ENCODE data around the gene TJP3.

The TJP3 gene

DNA sequence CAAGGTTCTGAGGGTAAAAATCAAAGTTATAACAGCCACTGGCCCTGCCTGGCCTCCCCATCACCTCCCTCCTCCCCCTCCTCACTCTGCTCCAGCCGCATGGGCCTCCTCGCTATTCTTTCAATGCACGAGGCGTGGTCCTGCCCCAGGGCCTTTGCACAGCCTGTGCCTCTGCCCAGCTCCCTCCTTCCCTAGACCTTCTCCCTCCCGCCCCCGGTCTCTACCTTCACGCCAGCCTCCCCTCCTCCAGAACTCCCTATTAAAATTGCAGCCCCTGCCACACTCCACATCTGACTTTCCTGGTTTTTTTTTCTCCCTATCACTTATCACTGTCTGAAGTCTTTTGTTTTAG lies 60.5 kb downstream of the TJP3 start:
- no peak for DNase-seq (ENCODE audit: low spot score)

DNA sequence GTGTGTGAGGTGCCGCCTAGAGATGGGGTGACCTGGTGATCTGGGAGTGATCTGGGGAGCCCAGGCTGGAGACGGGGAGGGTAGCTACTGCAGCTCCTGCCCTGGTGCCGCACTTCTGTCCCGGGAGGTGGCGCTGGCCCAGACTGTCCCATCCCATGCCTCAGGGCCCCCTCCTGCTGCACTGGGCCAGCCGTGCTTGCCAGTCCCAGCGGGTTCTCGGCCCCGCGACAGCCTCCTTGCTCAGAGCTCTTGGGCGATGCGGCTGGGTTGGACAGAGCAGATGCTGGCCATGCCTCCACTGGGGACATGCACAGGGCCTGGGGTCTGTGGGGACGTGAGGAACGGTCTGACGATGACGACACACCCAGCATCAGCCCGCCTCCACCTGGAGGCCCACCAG lies 61.3 kb downstream of the TJP3 start:
- no peak for DNase-seq (ENCODE audit: low spot score)

DNA sequence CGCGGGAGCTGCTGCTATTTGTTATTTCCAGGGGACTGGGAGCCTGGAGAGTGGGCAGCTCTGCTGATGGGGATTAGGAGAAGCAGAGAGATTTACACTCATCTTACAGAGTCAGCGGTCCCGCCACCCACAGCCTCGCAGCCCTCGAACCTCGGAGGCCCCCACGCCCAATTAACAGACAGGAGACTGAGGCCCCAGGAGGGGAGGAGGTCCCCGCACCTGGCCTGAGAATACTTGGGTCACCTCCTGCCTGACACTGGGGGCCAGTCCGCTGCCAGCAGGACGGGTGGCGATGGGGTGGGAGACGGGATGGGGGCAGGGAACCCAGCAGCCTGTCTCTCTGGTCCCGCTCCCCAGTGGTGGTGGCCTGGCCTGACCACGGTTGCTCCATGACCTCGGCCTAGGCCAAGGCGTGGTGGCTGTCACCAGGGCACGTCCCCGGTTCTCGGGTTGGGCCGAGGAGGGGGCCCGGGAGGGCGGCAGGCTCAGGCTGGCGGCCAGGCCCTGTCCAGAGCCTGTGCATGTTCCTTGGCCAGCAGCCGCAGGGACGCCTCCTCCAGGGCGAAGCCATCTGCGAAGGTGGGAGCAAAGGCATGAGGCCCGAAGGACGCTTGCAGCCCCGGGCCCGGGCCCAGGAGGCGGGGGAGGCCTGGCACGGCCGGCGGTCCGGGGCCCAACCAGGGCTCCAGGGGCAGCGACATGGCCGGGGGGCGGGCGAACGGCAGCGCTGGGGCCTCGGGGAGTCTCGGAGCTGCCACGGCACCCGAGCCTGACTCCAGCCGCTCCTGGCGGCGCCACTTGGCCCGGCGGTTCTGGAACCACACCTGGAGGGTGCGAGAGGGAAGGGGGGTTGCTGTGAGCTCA lies 62.2 kb downstream of the TJP3 start:
- no peak for DNase-seq (ENCODE audit: low spot score)

DNA sequence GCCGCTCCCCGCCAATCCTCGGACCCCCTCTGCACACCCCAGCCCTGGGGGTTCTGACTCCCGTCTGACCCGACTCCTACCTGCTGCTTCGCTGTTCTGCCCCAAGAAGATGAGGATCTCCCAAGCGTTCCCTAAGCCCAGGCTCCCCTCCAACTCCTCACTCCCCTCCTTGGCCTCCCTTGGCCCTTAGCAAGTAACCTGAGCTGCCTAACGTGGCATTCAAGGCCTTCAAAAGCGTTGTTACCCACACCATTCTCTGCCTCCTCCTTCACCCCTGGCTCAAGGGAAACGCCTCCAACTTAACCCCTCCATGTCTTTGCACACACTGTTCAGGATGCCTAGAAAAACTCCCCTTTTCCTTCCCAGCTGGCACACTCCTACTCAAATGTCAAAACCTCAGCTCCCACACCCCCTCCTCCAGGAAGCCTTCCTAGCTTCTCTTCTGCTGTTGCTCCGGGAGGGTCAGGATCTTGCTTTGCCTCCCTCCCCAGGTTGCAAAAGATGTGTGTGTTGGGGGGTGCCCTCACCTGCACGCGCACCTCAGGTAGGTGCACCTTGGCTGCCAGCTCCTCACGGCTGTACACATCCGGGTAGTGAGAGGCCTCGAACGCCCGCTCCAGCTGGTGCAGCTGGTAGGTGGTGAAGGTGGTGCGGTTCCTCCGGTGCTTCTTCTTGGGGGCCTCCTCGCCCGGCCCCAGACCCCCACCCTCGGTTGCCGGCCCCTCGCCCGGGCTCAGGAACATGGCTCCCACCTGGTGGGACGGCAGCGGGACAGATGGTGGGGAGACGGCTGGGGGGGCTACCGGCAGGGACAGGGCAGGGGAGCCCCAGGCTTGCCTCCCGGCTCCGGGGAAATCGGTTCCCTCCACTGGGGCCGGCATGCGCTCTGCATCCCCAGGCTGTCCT lies 63.1 kb downstream of the TJP3 start:
- no peak for DNase-seq (ENCODE audit: low spot score)

DNA sequence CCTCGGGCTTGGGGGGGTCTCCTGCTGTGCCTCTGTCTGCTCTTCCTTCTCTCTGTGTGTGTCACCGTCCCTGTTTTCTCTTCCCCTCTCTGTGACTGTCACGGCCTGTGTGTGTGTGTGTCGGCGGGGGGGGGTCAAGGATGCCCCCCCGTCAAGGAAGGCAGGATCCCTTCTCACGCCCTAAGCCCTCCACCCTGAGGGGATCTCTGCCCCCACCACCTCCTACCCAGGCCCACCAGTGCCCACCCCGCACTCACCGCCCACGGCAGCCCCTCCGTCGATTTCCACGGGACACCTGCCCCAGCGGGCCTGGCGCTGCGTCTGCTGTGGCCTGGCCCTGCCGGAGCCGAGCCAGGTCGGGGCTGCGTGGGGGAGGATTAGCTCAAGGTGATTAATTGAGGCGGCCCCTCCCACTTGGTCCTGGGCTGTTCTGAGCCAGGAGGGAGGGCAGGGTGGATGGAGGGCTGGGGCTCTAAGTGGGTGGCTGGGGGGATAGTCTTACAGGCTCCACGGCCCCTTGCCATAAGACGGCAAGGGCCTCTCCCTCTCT lies 63.8 kb downstream of the TJP3 start, which contains the start of gene RAX2:
Gene RAX2, minus strand, starts transcription at position 323 of the 550 bp plus-strand sequence. CDS start 486 bp downstream, outside the sequence.
- no peak for DNase-seq (ENCODE audit: low spot score)

DNA sequence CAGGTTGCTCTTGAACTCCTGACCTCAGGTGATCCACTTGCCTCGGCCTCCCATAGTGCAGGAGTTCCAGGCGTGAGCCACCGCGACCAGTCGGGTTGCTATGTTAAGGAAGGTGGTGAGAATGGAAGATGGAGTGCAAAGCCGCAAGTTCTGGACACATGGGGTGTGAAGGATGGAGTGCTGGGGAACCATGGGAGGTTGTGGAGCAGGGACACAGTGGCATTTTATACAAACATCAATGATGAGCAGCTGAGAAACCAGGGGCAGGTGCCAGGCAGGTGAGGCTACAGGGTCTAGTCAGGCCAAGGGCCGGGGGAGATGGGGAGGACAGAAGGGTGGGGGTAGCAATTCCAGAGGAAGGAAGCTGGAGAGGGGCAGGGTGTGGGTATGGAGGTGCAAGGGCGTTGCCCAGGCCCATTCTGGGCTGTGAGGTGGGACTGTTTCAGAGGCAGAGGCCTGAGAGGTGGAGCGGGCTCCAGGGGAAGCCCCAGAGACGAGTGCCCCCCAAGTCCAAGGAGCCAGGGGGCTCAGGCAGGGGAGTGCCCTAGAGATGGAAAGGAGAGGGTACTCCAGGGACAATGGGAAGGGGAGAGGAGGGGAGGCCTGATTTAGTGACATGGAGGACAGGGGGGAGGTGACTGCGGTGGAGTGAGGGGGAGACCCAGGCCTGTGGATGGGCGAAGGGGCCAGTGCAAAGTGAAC lies 65.8 kb downstream of the TJP3 start:
- DNase-seq (ENCODE audit: low spot score): no peak

DNA sequence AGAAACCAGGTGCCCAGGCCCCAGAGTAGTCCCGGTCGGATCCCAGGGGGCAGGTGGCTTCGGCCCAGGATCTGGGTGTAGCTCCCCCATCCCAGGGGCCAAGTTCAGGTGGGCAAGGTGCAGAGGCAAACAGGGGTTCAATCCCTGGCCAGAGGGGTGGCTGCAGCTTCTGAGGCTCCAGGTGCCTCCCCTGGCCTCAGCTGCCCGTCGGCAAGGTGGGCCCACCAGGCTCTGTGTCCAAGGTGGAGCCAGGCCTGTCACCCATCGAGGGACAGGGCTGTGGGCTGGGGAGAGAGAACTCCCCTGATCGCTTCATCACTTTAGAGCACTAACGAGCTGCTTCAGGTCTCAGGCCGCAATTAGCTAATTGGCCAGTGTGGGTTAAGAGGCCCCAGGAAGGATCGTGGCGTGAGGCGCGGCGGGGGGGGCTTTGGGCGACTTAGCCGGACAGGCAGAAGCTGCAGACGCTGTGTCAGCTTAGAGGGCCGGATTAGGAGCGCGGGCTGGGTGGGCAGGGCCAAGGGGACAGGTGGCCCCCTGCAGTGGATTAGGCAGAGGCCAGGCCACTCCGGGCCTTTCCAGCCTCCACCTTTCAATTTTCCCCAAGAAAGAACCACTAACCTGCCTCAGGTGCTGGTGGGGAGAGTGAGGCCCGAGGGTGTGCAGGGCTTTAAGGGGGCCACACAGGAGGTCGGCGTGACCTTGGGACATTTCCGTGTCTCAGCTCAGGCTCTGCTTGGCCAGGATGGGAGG lies 66.6 kb downstream of the TJP3 start:
- DNase-seq (ENCODE audit: low spot score): no peak

DNA sequence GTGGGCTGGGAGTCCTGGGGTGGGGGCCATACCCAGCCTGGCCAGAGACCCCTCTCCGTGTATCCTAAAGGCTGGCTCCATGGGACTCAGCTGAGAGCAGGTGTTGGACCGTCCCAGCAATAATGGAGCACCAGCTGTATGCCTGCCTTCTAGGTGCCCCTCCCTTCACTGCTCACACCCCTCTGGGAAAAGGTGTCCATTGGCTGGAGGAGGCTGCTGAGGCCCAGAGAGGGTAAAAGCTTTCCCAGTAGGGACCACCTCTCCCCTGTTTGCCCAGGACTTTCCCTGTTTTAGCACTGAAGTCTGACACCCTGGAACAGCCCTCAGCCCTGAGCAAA lies 67.2 kb downstream of the TJP3 start:
- DNase-seq (ENCODE audit: low spot score): no peak

DNA sequence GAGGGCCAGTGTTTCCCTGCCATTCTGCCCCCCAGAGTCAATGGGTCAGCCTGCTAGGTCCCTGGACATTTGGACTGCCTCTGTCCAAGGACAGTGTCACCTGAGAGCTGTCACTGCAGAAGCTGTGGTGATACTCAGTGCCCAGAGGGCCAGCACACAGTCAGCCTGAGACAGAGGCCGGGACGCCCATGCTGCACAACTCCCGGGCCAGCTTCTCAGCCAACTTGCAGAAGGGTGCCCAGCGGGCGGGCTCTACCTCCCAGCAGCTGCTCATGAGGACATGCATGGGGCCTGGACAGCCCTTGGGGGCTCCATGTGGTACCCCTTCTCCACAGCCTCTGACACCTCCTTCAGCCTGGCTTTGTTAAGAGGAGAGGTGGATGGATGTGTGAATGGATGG lies 67.6 kb downstream of the TJP3 start:
- no peak for DNase-seq (ENCODE audit: low spot score)

DNA sequence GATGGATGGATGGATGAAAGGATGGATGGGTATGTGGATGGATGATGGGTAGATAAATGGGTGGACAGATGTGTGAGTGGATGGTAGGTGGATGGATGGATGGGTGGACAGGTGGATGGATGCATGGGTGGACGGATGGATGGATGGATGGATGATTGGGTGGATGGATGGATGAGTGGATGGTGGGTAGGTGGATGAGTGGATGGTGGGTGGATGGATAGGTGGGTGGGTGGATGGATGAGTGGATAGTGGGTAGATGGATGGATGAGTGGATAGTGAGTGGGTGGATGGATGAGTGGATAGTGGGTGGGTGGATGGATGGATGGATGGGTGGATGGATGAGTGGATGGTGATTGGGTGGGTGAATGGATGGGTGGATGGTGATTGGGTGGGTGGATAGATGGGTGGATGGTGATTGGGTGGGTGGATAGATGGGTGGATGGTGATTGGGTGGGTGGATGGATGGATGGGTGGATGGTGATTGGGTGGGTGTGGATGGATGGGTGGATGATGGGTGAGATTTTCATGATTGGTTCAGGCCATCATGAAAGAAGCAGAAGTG lies 68.4 kb downstream of the TJP3 start:
- DNase-seq (ENCODE audit: low spot score): no peak

DNA sequence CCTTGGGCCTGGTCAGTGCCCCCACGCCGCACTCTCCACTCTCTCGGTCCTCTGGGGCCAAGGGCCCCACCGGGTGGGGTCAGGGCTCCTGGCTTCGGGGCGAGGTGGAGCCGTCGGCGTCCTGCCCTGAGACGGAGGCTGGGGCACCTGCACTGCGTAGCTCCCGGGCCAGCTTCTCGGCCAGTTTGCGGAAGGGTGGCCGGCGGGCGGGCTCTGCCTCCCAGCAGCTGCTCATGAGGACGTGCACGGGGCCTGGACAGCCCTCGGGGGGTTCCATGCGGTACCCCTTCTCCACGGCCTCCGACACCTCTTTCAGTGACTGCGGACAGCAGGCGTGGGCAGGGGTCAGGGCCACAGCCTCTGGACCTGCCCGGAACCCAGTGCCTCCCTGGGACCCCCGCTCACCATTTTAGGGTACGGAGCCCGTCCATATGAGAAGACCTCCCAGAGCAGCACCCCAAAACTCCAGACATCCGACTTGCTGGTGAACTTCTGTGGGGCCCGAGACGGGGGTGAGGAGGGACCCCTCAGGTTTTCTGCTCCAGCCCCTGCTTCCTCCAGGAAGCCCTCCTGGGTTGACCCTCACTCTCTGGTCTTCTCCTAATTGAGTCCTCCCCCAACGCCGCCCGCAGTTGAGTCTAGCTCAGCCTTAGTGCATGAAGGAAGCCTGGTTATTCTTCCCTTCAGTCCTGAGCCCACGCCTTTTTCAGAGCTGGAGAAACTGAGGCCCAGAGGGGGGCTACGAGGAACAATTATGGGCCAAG lies 70.1 kb downstream of the TJP3 start:
- no peak for DNase-seq (ENCODE audit: low spot score)

DNA sequence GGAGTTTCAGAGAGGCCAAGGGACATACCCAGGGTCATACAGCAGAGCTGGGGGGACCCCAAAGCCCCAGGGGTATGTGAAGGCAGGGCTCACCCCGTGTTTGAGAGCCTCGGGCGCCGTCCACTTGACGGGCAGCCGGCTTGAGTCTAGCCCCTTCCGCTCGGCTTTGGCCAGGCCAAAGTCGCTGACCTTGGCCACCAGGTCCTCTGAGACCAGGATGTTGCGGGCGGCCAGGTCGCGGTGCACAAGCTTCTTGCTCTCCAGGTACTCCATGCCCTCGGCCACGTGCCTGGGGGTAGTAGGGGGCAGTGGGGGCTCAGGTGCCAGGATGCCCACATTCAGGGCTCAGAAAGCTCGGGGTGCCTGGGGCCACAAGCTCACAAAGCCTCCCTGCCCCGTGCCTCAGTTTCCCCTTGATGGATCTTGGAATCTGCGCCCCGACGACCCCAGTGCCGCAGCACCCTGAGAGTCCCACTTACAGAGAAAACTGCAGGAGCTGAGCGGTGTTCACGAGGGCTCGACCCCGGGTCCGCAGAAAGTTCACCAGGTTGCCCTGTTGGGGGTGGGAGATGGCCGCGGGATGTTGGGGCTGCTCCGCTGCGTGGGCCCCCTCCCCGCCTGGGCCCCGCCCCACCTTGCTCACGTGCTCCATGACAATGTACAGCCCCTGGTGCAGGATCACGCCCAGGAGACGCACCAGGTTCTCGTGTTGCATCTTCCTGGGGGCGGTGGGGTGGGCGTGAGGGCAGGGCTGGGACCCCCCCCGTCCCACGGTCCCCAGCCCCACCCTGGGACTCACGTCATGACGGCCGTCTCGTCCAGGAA lies 70.9 kb downstream of the TJP3 start:
- DNase-seq (ENCODE audit: low spot score): no peak

DNA sequence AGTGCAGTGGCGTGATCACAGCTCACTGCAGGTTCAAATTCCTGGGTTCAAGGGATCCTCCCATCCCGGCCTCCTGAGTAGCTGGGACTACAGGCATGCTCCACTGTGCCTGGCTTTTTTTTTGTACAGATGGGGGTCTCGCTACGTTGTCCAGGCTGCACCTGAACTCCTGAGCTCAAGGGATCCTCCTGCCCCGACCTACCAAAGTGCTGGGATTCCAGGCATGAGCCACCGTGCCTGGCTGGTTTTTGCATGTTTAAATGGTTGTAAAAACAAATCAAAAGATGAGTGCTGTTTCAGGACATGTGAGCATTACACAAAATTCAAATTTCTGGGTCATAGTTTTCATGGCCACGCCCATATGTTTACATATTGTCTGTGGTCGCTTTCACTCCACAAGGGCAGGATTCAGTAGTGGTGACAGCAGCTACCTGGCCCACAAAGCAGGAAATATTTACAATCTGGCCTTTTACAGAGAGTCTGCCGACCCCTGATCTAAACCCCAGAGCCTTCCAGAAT lies 72.7 kb downstream of the TJP3 start:
- DNase-seq (ENCODE audit: low spot score): no peak

DNA sequence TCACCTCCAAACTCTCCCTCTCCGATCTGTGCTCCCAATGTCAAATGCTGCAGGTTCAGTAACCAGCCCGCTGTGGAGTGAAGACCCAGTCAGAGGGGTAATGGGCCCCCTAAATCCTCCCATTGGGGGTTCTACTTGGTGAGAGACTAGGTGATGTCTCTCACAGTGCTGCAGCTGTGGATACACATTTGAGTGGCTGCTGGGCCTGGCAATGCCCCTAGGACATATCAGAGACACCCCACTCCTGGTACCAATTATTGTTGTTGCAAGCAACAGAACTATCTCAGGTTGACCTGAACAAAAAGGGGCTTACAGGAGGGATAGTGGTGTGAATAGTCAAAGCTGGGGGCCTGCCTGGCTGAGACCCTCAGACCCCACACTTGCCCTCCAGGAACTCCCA lies 73.4 kb downstream of the TJP3 start:
- DNase-seq (ENCODE audit: low spot score): no peak

DNA sequence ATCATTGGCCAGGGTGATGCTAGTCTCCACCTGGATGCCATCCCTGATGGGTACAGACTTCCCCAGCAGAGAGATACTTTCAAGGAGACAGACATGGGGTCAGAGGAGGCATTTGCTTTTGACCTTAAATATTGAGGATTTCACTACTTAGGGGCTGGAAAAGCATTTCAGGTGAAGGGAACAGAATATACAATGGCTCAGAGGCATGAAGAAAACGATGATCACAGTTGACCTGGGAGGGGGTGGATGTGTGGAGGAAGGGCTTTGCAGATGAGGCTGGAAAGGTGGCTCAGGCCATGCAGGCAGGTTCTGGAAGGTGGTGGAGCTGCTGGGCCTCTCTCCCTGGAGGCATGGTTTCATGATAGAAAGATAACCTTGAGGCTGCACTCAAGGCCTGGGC lies 74.1 kb downstream of the TJP3 start:
- no peak for DNase-seq (ENCODE audit: low spot score)

DNA sequence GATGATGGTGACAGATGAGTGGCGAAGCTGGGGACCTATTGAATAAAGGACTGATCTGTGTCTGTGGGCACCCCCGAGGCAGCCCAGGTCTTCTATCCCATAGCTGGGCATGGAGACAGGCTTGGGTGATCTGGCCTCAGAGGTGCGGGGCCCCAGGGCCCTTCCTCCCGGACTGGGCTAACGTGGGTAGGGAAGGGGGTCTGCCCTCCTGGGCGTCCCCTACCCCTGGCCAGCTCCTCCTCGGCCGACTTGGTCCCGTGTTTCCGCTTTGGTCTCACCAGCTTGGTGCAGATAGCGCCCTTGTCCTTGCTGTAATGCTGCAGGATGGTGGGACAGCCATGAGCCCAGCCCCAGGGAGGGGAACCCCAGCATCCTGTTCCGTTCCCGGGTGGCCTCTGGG lies 74.7 kb downstream of the TJP3 start:
- no peak for DNase-seq (ENCODE audit: low spot score)

DNA sequence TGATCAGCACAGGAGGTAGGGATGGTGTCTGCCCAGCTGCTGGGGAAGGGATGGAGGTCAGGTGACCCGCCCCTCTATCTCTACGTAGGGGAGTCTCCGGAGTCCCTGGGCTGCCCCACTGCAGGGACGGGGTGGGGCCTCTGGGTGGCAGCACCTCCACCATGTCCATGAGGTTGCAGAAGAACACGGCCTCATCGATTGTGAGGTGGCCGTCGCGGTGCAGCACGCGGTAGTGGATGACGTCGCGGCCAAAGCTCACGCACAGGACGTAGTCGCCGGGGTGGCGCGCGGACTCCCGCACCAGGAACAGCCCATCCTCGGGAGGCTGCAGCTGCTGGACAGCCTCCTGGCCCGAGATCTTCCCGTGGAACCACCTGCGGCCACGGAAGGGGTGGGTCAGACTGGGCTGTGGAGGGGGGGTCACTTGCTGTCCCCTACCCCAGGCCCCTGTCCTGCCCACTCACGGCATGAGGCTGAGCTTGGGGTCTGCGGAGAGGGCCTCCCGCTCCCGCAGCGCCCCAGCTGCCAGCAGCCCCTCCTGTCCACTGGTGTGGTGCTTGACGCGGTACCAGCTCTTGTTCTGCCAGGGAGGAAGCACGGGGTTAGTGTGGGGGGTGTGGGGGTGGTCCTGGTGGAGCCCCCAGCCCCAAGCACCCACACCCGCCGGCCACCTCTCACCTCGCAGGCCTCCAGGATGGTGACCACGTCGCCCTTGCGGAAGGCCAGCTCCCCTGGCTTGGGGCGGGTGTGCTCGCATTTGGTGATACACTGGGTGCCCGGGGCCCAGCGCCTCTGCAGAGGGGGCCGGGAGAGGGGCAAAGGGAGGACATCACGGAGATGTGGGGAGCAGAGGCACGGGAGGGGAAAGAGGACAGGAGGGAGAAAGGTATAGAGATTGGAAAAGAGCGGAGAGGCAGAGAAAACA lies 75.7 kb downstream of the TJP3 start:
- DNase-seq (ENCODE audit: low spot score): no peak
